NB4 (cell line): ENCODE data around the gene MRC2.

Experiments used
- DNase-seq: peaks from one replicate; pipeline ENCODE4 v3.0.0; 2010; ENCODE audit warnings: low read depth
- H3K4me3 ChIP-seq: one replicate; pipeline ENCODE4 v1.5.1; 2011; ENCODE audit warnings: mild to moderate bottlenecking, low read depth, low read length, moderate library complexity
- MAX ChIP-seq: IDR thresholded peaks from 2 replicates; pipeline ENCODE4 v1.6.1; 2011; ENCODE audit warnings: low read depth, low read length
- MYC ChIP-seq: IDR thresholded peaks from 2 replicates; pipeline ENCODE4 v1.6.1; 2011; ENCODE audit warnings: low read depth, low read length
- POLR2A ChIP-seq: IDR thresholded peaks from 2 replicates; pipeline ENCODE4 v1.6.1; 2011; ENCODE audit warnings: mild to moderate bottlenecking; ENCODE audit not compliant: insufficient read length; ENCODE audit errors: extremely low read depth
- TF ChIP-seq, protein P1 (sequence below): IDR thresholded peaks from one replicate; pipeline ENCODE4 v1.5.1; 2012; ENCODE audit warnings: low read depth, low read length

The MRC2 gene

DNA sequence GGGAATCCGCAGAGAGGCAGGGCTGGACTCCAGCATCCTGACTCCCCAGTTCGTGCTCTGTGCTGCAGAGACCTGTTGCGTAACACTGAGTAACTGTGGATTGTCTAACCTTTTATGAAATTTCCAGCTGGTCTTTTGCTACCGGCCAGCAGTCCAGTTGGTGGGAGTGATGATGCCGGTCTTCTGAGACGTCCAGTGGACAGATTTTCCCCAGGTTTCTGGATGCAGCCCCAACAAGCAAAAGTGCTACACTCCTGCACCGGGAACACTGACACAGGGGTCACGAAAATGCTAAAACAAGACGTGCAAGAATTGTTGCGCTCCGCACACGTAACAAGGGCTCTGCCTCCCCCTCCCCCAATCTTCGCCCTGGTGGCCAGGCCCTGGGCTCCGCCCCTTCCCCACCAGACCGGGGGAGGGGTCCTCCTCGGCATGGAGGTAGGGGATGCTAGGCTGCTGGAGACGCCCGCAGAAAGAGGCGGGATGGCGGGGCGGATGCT lies 701 bp upstream of the MRC2 start:
- no peak; the same call in 1 of the 2 replicates for TF ChIP-seq MYC
- TF ChIP-seq, protein P1, sequence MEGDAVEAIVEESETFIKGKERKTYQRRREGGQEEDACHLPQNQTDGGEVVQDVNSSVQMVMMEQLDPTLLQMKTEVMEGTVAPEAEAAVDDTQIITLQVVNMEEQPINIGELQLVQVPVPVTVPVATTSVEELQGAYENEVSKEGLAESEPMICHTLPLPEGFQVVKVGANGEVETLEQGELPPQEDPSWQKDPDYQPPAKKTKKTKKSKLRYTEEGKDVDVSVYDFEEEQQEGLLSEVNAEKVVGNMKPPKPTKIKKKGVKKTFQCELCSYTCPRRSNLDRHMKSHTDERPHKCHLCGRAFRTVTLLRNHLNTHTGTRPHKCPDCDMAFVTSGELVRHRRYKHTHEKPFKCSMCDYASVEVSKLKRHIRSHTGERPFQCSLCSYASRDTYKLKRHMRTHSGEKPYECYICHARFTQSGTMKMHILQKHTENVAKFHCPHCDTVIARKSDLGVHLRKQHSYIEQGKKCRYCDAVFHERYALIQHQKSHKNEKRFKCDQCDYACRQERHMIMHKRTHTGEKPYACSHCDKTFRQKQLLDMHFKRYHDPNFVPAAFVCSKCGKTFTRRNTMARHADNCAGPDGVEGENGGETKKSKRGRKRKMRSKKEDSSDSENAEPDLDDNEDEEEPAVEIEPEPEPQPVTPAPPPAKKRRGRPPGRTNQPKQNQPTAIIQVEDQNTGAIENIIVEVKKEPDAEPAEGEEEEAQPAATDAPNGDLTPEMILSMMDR, result no peak
- TF ChIP-seq MAX, result 0 out of 2 replicates have a peak, but pooled peaks have one; percentile 5
- peak; percentile 87 for DNase-seq
- peak overlapping the region; percentile 83 for H3K4me3 ChIP-seq

DNA sequence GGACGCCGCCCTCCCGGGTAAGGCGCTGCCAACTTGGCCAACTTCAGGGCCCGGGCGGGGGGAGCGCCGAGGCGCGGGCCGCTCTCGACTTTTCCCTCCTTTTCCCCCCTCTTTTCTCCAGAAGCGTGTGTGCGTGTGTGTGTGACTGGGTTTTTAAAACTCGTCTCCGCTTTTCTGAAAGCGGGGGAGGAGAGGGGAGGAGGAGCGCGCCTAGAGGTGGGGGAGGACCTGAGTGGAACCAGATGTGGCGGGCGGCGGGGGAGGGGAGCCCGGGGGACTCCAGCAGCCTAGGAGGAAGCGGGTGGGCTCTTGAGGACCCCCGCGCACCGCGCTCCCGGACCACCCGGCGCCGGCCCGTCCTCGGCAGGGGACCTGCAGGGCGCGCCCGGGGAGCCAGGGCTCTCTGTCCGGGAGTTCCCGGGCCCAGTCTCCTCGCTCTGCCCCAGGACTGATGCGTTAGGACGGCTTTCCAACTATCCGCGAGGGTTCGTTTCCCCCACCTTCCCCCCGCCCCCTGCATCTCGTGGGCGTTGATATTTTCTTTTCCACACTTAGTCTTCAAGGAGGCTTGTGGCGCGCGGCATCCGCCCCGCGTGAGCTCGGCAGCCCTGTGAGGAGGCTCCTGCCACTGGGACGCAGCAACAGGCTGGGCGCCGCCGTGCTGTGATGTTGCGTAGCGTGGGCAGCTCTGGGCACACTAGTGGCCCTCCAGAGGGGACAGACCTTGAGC lies 599 bp downstream of the MRC2 start:
- TF ChIP-seq MYC (no peak), POLR2A (no peak), MAX (no peak)
- TF ChIP-seq, protein P1, result no peak
- peak overlapping the region; percentile 83 for H3K4me3 ChIP-seq
- DNase-seq, result peak; percentile 81

GRCh38 chr17:62628831-62629555 lies 1.5 kb downstream of the MRC2 start:
- TF ChIP-seq MAX (no peak), MYC (0 out of 2 replicates have a peak, but pooled peaks have one; percentile 18), POLR2A (no peak)
- H3K4me3 ChIP-seq, result peak overlapping the region; percentile 83
- DNase-seq, result peak; percentile 62

DNA sequence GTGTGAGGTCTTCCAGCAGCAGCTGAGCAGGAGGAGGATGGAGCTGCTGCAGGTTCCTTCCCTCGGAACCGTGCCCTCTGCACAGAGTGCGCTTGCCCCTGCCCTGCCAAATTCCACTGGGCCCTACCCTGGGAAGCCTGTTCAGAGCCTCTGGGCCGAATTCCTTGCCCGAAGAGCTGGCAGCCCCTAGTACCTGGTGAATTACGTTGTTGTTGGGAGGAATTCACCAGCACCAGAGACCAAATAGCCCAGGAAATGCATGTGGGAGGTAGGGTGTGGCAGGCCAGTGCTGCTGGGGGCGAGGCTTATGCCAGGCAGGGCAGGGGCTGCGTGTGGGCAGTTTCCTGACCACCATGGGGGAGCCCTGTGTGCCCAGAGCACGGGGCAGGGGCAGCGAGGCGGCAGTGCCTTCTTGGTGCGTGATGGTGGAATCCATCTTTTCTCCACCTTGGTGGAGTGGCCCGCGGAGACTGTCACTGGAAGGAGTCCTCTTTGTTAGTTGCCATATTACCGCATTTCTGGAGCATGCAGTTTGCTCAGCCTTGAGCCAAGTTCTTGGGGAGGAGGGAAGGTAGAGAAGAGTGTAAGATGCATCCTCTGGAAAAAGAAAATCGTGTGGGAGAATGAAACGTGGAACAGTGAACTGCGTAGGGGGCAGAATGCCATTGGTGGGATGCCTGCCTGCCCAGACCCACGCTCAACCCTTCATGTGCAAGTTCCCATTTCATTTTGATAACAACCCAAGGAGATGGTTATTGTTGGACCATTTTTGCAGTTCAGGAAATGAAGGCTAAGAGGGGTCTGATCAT lies 2.3 kb downstream of the MRC2 start:
- DNase-seq, result no peak
- H3K4me3 ChIP-seq, result peak overlapping the region; percentile 83
- TF ChIP-seq, protein P1, result no peak
- TF ChIP-seq MYC, result no peak
- TF ChIP-seq MAX, result no peak
- TF ChIP-seq POLR2A, result no peak

- no peak for TF ChIP-seq MYC
- TF ChIP-seq MAX, result no peak
- TF ChIP-seq, protein P1, result no peak
- TF ChIP-seq POLR2A, result no peak
- H3K4me3 ChIP-seq, result peak overlapping the region; percentile 36
- no peak for DNase-seq
These were observed 3.1 kb downstream of the MRC2 start for GRCh38 chr17:62630365-62631085.
